GM20431 (cell line): ENCODE results near the gene S100A1.

Experiments
- in situ Hi-C: fragments of 300-500 bp; cut with MseI, MboI; formaldehyde crosslinking; loops from one replicate; pipeline ENCODE4 v1.15.0; 2020; ENCODE audit warnings: low sequenced_read_pairs; ENCODE audit not compliant: unreplicated experiment

S100A1 gene

DNA sequence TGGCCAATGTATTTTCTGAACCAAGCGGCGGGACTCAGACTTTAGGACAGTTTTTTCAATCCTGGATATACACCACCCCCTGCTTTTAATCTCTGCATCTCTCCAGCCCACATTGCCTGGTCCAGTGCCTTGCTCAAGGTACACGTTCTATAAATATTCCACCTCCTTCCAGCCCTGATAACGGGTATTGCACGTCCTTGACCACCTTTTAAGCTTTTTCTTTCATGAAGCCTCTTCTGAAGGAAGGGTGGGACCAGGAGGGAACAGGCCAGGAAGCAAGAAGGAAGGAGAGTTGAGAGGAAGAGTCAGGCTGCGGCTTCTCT, 18.7 kb upstream of the S100A1 start:
- in situ Hi-C loops, result no loop called here

DNA sequence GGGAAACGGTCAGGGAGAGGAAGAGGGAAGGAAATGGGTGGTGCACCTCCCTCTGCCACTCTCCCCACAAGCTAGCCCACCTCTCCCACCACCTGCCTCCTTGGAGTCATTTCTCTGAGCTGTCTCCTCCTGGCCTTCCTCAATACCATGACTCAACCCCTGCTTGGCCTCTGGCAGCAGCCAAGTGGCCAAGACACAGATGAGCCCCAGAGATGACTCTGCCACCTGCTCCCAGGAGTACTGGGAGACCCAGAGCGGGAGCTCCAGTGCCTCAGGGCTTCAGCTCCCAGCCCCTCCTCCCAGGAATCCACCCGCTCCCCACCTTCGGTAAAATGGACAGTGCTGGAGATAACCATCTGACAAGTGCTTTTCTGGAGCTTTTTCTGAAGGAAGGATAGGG, 17.9 kb upstream of the S100A1 start:
- in situ Hi-C loops, result no loop called here

DNA sequence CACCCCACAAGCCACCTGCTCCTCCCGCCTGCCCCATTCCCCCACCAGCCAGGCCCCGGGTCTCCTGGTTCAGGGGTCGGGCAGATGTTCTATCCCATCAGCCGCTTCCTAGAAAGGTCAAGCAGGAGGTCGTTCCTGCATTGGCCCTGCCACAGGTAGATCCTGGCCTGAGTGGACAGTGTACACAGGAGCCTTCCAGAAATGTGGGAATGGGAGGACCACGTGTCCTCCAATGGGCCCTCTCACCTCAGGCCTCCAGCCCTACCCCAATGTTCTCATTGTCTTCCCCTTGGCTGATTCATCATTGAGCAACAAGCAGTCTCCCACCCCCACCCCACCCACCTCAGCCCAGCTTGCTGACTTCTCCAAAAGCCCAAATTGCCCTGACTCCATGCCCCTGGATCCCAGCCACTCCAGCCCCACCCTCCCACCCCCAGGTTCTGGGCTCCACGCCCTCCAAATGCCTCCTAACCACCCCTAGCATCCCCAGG, 17.4 kb upstream of the S100A1 start:
- in situ Hi-C loops, result no loop called here

DNA sequence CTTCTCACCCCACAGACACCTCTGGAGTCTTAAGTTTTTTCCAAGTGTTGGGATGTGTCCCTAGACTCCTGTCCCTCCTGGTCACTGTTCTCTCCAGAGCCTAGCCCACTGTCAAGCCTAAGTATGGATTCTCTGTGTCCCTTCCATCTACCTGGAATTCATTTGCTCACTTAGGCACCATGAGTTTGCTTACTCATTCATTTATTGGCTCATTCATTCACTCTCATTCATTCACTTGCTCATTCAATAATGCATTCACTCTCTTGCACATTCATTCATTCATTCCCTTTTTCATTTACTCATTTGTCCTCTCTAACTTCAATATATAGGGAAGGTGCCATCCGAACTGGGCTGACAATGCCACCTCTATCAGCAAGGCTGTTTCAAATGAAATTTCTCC, 16.9 kb upstream of the S100A1 start:
- in situ Hi-C loops, result no loop called here

DNA sequence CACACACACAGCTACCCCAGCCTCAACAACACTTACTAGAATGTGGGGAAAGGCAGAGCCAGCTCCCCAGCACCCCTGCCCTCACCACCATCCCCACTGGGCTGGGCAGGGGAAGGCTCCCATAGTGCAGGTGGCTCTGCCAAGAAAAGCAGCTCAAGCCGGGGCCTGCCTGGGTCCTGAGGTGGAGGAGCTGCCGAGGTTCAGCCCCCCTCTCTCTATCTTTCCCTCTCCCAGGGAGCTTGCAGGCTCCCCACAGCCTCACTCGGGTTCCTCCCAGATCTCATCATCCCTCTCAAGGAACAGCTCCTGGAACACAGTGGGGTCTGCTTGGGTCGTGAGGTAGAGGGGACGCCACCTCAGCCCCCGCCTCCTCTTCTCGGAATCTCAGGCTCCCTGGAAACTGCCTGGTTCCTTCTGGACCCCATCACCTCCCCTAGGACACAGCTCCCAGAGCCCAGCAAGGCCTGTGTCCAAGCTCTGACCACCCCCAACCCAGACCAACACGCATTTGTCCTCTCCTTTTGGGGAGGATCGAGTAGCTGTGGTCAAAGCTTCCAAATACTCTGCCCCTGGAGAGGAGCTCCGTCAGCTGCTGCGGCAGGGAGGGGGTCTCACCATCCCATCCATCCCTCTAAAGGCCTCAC, 16.0 kb upstream of the S100A1 start:
- in situ Hi-C loops, result no loop called here

DNA sequence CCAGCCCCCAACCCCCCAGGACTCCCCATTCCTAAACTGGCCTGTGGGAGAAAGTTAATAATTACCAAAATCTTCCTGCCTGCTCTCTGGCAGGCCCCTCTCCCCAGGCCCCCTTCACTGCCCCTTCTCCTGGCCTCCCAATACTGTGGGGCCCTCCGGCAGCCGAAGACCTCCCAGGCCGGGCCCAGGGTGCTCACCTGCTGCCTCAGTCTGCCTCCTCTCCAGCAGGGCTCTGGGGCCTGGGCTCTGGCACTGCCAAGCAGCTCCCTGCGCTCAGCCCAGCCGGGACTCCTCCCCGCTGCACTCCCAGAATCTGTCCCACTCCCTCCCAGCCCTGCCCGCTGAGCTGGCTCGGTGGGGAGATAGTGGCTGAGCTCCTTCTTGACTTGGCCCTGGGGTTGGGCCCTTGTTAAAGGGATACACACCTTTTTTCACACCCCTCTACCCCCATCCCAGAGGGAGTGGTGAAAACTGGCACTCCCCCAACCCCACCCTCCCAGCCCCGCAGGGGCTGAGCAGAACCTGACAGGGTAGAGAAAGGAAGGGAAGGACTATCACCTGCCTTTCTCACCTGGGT, 15.4 kb upstream of the S100A1 start, which contains the start of gene S100A16:
Gene S100A16 (minus strand): TSS at position 383 of the 577 bp plus-strand sequence. CDS start 4,986 bp downstream, outside the sequence.
- in situ Hi-C loops, result no loop called here

DNA sequence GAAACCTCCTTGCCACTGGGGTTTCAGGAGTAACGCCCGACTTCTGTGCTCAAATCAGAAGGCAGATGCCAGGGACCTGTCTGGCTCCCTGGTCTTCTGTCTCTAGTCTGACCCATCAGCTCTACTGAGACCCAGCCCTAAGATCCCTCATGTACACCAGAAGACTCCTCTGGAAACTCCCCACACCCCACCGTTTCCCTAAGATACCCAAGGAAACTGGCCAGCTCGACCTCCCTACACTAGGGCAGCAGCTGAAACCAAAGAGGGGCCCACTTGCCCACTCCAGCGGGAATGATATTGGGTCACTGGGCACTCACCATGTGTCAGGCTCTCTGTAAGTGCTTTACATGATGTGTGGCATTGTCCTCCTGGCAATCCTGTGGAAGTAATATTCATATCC, 14.8 kb upstream of the S100A1 start:
- in situ Hi-C loops, result no loop called here

DNA sequence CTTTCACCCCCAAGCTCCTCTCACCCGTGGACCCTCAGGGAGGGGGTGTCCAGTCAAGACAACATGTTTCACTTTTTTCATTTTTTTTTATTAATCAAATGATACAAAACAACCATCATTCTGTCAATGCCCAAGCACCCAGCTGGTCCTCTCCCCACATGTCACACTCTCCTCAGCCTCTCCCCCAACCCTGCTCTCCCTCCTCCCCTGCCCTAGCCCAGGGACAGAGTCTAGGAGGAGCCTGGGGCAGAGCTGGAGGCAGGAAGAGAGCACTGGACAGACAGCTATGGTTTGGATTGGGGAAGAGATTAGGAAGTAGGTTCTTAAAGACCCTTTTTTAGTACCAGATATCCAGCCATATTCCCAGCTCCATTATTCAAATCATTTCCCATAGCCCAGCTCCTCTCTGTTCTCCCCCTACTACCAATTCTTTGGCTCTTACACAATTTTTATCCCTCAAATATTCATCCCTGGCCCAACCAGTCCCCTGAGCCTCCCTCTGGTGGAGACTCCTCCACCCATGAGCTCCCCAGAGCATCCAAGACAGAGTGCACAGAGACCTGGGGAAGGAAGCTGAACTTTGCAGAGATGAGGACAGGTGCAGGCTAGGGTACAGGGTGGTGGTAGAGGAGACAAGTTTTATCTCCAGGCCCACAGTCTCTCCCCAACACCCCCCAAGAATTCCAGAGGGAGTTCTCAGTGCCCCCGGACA, 13.9 kb upstream of the S100A1 start:
- in situ Hi-C loops, result no loop called here

DNA sequence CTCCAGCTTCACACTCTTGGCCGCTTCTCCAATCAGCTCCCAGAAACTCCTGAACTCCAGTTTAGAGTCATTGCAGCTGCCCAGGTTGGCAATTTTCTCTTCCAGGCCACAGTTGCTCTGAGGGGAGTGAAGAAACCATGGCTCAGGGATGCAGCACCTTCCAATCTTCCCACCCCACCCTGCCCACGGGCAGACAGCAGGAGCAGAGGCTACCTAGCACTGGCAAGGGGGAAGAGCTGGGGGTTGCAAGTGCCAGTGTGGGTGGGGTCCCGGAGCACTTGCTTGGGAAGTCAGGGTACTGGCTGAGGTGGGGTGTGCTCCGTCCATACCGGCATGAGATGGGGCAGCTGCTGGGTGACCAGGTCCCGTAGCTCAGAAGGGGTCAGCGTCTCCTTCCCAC, 13.3 kb upstream of the S100A1 start:
- in situ Hi-C loops, result no loop called here

DNA sequence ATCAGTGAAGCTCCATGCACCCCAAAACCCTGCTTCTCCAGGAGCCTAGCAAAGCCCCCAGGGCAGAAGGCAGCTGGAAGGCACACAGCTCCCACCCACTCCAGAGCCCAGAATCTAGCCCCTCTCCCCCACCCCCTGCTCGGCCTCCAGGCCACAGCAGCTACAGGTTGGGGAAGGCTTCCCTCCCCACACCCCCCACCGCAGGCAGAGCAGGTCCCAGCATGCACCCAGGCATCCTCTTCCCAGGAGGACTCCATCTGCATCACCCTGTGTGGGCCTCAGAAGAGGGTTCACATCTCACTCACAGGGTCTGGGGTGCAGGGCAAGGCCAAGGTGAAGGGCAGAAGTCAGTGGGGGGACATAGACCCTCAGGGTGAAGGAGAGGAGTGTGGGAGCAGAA, 12.8 kb upstream of the S100A1 start:
- in situ Hi-C loops, result no loop called here

DNA sequence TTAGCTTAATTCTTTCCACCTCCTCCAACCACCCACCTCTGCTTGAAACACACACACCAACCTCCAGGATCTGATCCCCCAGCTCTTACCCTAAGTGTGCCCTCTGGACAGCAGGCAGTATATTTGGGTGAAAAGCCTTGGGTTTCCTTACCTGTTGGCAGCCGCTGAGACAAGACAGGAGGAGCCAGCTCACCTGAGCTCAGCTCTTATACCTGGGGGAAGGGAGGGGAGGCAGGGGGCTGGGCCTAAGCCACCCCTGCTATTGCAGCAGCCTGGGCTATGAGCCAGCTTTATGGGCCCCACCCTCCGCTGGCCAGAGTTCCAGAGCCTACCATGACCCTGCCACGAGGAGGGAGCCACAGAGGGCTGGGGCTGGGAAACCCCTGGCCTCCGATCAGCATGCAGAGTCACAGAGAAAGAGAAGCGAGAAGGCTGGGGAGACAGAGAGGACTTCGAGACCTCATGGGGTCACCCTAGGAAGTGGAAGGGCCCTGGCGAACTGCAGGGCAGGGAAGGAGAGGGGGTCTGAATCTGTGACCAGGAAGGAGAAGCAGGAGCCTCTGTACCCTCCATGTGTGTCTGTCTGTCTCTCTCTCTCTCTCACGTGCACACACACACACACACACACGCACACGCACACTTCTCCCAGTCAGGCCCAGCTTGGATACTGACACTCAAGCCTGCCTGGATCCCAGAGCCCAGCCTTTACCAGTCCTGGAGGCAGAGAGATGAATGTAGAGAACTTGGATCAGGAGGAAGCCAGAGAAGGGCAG, 11.9 kb upstream of the S100A1 start, which contains the start of gene S100A14:
Gene S100A14 (minus strand): TSS at position 182 of the 773 bp plus-strand sequence. CDS start 467 bp downstream, outside the sequence.
- in situ Hi-C loops, result no loop called here

DNA sequence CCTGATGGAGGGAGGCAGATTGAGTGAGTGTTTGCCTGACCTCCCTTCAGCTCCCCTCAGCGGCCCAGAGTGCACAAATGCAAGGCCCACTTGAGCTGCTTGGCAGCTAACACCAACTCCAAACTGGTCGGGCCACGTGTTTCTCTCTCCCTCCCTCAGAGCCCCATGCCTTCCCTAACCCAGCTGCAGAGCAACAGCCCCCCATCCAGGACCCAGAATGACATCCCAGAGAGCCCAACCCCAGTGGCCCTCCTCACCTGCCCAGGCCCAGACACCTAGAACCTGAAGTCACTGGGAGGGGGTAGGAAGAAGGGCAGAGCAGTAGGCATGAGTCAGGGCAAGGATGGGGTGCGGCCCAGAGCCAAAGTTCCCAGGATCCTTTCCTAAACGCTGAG, 11.3 kb upstream of the S100A1 start:
- in situ Hi-C loops, result no loop called here

DNA sequence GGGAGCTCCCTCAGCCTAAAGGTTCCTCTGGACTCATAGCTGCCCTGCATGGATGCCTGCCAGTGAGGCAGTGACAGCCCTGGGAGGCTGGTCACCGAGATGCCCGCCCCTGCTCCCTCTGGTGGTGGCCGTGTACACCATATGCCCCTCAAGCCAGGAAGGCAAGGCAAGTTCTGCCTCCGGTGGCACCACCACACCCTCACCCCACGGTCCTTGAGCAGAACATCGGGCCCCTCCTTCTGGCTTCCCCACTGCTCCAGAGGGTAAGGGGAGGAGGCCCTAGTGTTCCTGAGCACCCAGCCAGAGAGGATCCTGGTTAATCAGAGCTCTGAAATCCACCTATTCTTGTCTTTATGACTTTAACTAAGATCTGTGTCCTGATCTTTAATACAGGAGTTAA, 10.6 kb upstream of the S100A1 start:
- in situ Hi-C loops, result no loop called here

DNA sequence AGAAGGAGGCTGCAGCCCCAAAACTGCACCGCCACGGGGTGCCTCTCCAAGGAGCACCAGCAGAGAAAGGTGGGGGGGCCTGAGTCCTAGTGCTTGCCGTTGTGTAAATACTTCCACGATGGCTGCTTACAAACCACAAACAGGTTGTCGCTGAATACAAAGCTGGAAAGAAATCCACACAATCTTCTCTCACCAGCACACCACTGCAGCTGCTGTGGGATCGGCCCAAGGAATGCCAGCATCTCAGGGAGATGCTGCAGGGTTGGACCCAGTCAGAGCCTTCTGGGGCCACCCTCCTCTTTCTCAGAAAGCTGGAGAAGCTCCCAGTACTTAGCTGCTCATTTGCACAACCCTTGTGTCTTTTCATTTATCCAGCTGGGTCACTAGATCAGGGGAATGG, 9.1 kb upstream of the S100A1 start:
- in situ Hi-C loops, result no loop called here

DNA sequence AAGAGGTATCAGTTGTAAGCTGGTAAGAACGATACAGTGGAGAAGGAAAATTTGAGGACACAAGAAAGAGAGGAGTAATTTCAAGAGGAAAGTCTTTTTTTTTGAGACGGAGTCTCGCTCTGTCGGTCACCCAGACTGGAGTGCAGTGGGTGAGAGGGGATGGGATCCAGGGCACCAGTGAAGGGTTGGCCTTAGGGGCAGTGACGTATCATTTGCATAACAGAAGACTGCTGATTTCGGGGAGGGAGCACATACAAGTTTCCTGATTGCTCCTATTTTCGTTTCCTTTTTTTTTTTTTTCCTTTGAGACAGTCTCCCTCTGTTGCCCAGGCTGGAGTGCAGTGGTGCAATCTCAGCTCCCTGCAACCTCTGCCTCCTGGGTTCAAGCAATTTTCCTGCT, 5.1 kb upstream of the S100A1 start:
- in situ Hi-C loops, result no loop called here

DNA sequence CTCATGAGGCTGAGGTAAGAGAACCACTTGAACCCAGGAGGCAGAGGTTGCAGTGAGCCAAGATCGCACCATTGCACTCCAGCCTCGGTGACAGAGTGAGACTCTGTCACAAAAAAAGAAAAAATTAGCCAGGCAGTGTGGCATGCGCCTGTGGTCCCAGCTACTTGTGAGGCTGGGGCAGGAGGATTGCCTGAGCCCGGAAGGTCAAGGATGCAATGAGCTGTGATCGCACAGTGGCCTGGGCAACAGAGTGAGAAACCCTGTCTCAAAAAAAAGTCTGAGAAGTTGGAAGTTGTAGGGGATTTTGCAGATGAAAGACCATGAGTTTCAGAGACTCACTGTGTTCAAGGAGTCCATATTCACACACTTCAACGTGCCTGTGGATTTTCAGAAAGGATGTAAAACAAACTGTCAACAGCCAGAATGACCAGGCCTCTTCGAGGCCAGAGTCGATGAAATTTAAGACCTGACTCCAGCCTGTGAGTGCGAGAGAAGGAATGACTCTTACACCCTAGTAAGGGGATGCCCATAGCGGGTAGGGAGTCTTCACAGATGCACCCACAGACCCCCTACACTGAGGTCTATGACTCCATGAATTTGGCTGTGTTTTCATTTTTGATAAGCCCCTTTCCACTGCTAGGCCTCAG, 3.1 kb upstream of the S100A1 start:
- in situ Hi-C loops, result no loop called here

DNA sequence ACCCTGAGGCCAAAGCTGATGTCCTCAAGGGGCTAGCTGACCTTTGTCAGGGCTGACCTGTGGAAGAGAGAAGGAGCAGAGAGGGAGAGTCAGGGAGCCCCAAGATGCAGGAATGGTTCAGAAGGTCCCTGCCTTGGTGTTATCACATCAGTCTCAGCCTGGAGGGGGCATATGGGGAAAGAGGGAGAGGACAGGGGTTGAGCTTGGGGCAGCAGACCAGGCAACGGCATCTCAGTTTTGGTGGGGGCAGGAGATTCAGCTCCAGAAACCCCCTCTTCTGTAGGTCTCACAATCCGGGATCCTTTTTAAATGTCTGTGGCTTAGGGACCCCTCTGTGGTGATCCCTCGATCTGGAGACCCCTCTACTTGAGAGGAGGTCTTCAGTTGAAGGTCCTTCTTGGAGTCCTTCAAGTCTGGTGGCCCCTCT, 1.7 kb upstream of the S100A1 start:
- in situ Hi-C loops, result no loop called here

DNA sequence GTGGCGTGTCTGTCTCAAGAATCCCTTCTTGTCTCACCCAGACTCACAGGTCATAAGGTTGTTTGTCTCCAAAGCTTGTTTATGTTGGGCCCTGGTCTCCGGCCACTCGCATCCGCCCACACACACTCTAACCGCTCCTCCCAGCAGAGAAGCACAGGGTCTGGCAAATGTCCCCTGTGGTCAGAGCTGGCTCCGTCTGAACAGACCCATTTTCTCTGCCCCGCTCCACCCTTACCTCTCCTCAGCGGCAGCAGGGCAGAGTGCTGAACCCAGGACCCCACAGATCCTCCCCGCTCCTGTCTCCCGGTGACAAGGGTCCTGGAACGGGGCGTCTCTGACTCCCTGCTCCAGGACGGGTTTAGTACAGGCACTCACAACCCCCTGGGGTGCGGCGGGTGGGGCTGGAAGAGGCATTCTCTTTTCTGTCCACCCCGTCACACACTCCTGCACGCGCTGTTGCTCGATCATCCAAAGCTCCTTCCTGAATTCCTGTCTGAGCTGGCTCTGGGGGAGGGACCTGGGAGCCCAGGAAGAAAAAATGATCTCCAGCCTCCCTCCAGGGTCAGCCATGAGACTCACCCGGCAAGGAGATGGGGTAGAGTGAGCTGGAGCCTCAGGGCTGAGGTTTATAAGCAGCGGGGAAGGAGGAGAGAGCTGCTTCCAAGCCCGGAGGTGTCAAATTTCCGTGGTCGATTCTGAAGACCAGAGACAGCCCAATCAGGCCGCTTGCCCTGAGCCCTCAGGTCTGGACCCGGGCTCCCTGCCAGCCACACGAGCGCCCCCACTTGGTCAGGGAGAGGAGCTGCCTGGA, 1.1 kb upstream of the S100A1 start, which contains the start of gene S100A13:
Gene S100A13 (minus strand): TSS at position 602 of the 811 bp plus-strand sequence. CDS start 1,033 bp downstream, outside the sequence.
- in situ Hi-C loops, result no loop called here

DNA sequence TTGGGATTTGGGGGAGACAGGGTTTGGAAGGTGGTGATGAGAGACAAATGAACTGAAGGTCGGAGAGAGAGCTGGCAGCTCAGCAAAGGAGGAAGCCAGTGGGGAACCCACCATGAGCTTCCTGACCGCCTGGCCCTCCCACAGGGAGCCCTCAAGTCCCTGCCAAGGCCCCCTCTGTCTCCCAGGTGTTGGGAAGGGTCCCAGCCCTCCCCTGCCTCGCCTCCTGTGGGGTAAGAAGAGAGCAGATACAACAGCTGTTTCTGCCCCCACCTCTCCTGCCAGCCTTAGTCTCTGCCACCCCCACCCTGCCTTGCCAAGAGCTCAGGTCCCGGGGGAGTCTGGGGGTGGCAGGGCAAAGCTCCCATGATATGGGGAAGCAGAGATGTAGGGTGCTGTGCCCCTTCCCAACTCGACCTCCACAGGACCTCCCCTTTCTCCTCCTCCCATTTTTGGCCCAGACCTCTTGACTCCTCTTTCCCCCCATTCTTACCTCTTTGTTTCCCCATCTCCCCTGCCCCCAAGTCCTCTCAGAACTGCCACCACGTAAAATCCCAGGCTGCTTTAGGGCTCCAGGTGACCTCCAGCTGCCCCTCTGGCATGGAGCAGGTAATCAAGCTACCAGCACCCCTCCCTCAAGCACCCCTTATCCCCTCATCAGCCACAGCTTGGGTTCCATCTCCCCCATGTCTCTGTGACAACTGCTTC, 556 bp downstream of the S100A1 start:
- in situ Hi-C loops, result no loop called here
